ENCODE data around the gene OOSP1. TPM values are rescaled to one million over a fixed set of nuclear protein-coding genes. Genes with fewer than 3 reads are reported as not detected.

The OOSP1 gene
- polyA plus RNA-seq, 1 experiment, result not detected

- peaks cover 7% of the 10 kb centered on the region for H3K9me3 ChIP-seq (ENCODE audit: control insufficient read depth, insufficient read depth, low read length)
- ChIA-PET CTCF (interaction anchor here (0.8 to 1.3 kb wide), 5 partner anchors 10 to 386 kb away, joined by 3 to 6 read pairs (median 3); no protein-coding TSS in a partner anchor), POLR2A (no interaction called here)
- DNase-seq (ENCODE audit: low read depth, low spot score), result no peak
- TF ChIP-seq CTCF (IDR thresholded peaks at IDR 0.05; ENCODE audit: low read depth, low read length), result no peak
- no peaks in the 10 kb centered on the region for H3K27me3 ChIP-seq (ENCODE audit: control insufficient read depth, insufficient read depth, low read length)
- H3K4me3 ChIP-seq (ENCODE audit: low read depth, low read length), result no peak overlapping the region
- no peak overlapping the region for H3K27ac ChIP-seq (ENCODE audit: low read depth, low read length)
These were observed 19.1 kb upstream of the OOSP1 start for GRCh38 chr11:59918987-59919589.

DNA sequence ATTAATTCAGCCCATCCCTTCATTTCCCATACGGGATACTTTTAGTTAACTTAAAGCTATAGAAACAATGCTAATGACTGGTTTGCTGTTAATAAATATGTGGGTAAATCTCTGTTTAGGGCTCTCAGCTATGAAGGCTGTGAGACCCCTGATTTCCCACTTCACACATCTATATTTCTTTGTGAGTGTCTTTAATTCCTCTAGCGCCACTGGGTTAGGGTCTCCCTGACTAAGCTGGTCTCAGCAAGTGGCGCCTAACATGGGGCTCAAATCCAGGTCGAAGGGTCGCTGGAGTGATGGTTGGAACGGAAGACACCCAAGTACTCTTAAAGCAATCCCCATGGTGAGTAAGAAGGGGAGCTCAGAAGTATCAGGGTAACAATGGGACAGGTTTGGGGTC, 14.4 kb upstream of the OOSP1 start:
- no peak for DNase-seq (ENCODE audit: low read depth, low spot score)
- POLR2A ChIA-PET, result no interaction called here
- Histone ChIP-seq H3K9me3 (ENCODE audit: control insufficient read depth, insufficient read depth, low read length) (peaks cover 7% of the 10 kb centered on the region; the same call in 1 of the 2 replicates), H3K4me3 (ENCODE audit: low read depth, low read length) (no peak overlapping the region), H3K27me3 (ENCODE audit: control insufficient read depth, insufficient read depth, low read length) (no peaks in the 10 kb centered on the region), H3K27ac (ENCODE audit: low read depth, low read length) (no peak overlapping the region)
- CTCF ChIA-PET, result no interaction called here
- TF ChIP-seq CTCF (IDR thresholded peaks at IDR 0.05; ENCODE audit: low read depth, low read length), result no peak

- ChIA-PET CTCF (no interaction called here), POLR2A (no interaction called here)
- Histone ChIP-seq H3K27me3 (ENCODE audit: control insufficient read depth, insufficient read depth, low read length) (no peaks in the 10 kb centered on the region), H3K27ac (ENCODE audit: low read depth, low read length) (no peak overlapping the region), H3K4me3 (ENCODE audit: low read depth, low read length) (no peak overlapping the region), H3K9me3 (ENCODE audit: control insufficient read depth, insufficient read depth, low read length) (peaks cover 6% of the 10 kb centered on the region)
- DNase-seq (ENCODE audit: low read depth, low spot score), result no peak
- TF ChIP-seq CTCF (IDR thresholded peaks at IDR 0.05; ENCODE audit: low read depth, low read length), result no peak
These were observed 6.5 kb upstream of the OOSP1 start for GRCh38 chr11:59931688-59932087.

DNA sequence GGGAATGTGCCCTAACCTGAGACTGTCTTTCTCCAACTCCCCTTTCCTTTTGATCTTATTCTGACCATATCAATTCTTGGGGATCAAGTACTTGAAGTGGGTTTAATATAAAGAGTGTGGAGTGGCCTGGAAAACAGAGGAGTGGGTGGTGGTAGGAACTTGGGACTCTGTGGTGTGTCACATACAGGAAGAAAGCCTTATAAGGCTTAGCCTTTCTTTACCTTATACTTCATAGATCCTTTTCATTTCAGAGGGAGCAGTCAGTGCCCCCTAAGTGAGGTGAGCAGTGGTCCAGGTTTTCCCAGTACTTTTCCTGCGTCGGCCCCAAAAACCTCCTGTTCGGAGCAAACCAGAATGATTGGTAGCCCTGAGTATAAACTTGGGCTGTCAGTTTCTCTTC, 486 bp downstream of the OOSP1 start:
- Histone ChIP-seq H3K4me3 (ENCODE audit: low read depth, low read length) (no peak overlapping the region), H3K27ac (ENCODE audit: low read depth, low read length) (no peak overlapping the region), H3K27me3 (ENCODE audit: control insufficient read depth, insufficient read depth, low read length) (no peaks in the 10 kb centered on the region), H3K9me3 (ENCODE audit: control insufficient read depth, insufficient read depth, low read length) (peaks cover 6% of the 10 kb centered on the region; the same call in 1 of the 2 replicates)
- ChIA-PET POLR2A (no interaction called here), CTCF (no interaction called here)
- DNase-seq (ENCODE audit: low read depth, low spot score), result no peak
- no peak for TF ChIP-seq CTCF (IDR thresholded peaks at IDR 0.05; ENCODE audit: low read depth, low read length)

DNA sequence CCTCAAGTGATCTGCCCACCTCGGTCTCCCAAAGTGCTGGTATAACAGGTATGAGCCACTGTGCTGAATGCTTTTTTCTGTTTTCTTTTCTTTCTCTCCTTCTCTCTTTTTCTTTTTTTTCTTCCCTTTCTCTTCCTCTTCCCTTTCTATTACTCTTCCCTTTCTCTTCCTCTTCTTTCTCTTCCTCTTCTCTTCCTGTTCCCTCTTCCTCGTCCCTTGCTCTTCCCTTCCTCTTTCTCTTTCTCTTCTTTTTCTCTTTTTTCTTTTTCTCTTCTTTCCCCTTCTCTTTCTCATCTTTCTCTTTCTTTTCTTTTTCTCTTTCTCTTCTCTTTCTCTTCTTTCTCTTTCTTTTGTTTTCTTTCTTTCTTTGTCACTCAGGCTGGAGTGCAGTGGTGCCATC, 1.2 kb downstream of the OOSP1 start:
- Histone ChIP-seq H3K9me3 (ENCODE audit: control insufficient read depth, insufficient read depth, low read length) (peaks cover 9% of the 10 kb centered on the region; the same call in 1 of the 2 replicates), H3K27me3 (ENCODE audit: control insufficient read depth, insufficient read depth, low read length) (no peaks in the 10 kb centered on the region), H3K27ac (ENCODE audit: low read depth, low read length) (no peak overlapping the region), H3K4me3 (ENCODE audit: low read depth, low read length) (no peak overlapping the region)
- TF ChIP-seq CTCF (IDR thresholded peaks at IDR 0.05; ENCODE audit: low read depth, low read length), result no peak
- POLR2A ChIA-PET, result no interaction called here
- CTCF ChIA-PET, result no interaction called here
- DNase-seq (ENCODE audit: low read depth, low spot score), result no peak

All from AG04450 (cell line).